ENCODE measurements around the gene CPSF4. TPM values are rescaled to one million over a fixed set of nuclear protein-coding genes. Genes with fewer than 3 reads are reported as not detected.
A peak's percentile ranks its signal among the peaks of the same experiment; 100 is the strongest.

The CPSF4 gene
- total RNA-seq, 1 donor from 2014 or later: 37.9 TPM

- no peaks in the 10 kb centered on the region for H3K27me3 Mint-ChIP-seq (ENCODE audit: unreplicated experiment)
- peaks cover 5% of the 10 kb centered on the region for H3K9me3 Mint-ChIP-seq (ENCODE audit: unreplicated experiment)
- TF ChIP-seq, protein P1, sequence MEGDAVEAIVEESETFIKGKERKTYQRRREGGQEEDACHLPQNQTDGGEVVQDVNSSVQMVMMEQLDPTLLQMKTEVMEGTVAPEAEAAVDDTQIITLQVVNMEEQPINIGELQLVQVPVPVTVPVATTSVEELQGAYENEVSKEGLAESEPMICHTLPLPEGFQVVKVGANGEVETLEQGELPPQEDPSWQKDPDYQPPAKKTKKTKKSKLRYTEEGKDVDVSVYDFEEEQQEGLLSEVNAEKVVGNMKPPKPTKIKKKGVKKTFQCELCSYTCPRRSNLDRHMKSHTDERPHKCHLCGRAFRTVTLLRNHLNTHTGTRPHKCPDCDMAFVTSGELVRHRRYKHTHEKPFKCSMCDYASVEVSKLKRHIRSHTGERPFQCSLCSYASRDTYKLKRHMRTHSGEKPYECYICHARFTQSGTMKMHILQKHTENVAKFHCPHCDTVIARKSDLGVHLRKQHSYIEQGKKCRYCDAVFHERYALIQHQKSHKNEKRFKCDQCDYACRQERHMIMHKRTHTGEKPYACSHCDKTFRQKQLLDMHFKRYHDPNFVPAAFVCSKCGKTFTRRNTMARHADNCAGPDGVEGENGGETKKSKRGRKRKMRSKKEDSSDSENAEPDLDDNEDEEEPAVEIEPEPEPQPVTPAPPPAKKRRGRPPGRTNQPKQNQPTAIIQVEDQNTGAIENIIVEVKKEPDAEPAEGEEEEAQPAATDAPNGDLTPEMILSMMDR (IDR thresholded peaks at IDR 0.05): no peak
Observed at GRCh38 chr7:99489235-99489634, 50.5 kb downstream of the CPSF4 start.

DNA sequence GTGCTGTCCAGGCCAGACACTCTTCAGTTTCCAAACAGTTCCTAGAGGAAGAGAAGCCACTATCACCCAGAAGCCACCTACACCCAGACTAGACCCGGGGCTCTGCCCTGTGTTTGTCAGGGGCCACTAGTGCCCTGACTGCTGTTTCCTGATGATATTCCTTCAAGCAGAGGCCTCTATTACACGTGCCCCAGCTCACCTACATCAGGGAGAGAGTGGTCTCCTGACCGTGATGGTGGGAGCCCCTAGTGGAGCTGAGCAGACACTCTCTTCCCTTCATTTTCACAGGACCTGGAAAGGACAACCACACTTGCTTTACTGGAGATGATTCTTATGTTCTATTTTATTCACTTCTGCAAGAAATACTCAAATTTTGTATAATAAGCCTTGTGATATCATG is 52.1 kb downstream of the CPSF4 start:
- no peak for DNase-seq (ENCODE audit: extremely low spot score, unreplicated experiment)
- H3K27me3 Mint-ChIP-seq (ENCODE audit: unreplicated experiment): no peaks in the 10 kb centered on the region
- peaks cover 36% of the 10 kb centered on the region for H3K36me3 Mint-ChIP-seq (ENCODE audit: unreplicated experiment)
- peaks cover 5% of the 10 kb centered on the region for H3K9me3 Mint-ChIP-seq (ENCODE audit: unreplicated experiment)
- TF ChIP-seq, protein P1 (IDR thresholded peaks at IDR 0.05): no peak
- no peak overlapping the region for H3K4me3 Mint-ChIP-seq (ENCODE audit: unreplicated experiment)
- no peak overlapping the region for H3K27ac Mint-ChIP-seq (ENCODE audit: unreplicated experiment)
- no peaks in the 10 kb centered on the region for H3K4me1 Mint-ChIP-seq (ENCODE audit: unreplicated experiment)

More at GRCh38 chr7:99489235-99489634, 50.5 kb downstream of the CPSF4 start:
- H3K4me3 Mint-ChIP-seq (ENCODE audit: unreplicated experiment): no peak overlapping the region
- DNase-seq (ENCODE audit: extremely low spot score, unreplicated experiment): no peak
- no peaks in the 10 kb centered on the region for H3K4me1 Mint-ChIP-seq (ENCODE audit: unreplicated experiment)
- H3K27ac Mint-ChIP-seq (ENCODE audit: unreplicated experiment): no peak overlapping the region
- H3K36me3 Mint-ChIP-seq (ENCODE audit: unreplicated experiment): peaks cover 28% of the 10 kb centered on the region

- Mint-ChIP-seq H3K9me3 (ENCODE audit: unreplicated experiment) (peaks cover 5% of the 10 kb centered on the region), H3K36me3 (ENCODE audit: unreplicated experiment) (peaks cover 45% of the 10 kb centered on the region), H3K27me3 (ENCODE audit: unreplicated experiment) (no peaks in the 10 kb centered on the region), H3K4me1 (ENCODE audit: unreplicated experiment) (peaks cover 14% of the 10 kb centered on the region), H3K4me3 (ENCODE audit: unreplicated experiment) (no peak overlapping the region), H3K27ac (ENCODE audit: unreplicated experiment) (no peak overlapping the region)
- DNase-seq (ENCODE audit: extremely low spot score, unreplicated experiment): no peak
- TF ChIP-seq, protein P1 (IDR thresholded peaks at IDR 0.05): no peak
Observed at GRCh38 chr7:99493823-99494222, 55.1 kb downstream of the CPSF4 start.

DNA sequence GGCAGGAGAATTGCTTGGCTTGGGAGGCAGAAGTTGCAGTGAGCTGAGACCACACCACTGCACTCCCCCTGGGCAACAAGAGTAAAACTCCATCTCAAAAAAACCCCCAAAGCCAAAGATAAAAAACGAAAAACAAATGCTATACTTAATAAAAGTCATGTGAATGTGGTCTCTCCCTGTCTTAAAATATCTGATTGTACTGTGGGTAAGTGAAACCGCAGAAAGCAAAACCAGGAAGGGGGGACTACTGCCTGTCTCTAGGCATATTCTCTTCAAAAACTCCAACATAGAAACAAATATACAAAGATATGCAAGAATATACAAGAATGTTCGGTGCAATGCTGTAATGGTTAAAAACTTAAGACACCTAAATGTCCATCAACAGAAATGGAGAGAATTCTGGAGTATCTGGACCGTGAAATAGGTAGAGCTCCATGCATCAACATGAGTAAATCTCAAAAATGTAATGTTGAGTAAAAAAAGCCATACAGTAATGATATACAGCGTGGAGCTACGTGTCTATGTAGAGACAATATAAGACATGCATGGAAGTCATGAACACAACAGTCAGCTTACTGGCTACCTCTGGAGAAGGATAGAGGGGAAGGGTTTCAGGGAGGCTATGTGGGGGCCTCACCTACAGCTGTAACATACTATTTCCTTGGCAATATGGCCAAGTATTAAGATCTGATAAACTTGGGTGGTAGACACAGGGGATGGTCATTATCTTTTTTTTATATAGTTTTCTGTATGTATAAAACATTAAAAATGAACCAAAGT is 59.2 kb downstream of the CPSF4 start:
- DNase-seq (ENCODE audit: extremely low spot score, unreplicated experiment): no peak
- H3K27me3 Mint-ChIP-seq (ENCODE audit: unreplicated experiment): no peaks in the 10 kb centered on the region
- peaks cover 33% of the 10 kb centered on the region for H3K4me1 Mint-ChIP-seq (ENCODE audit: unreplicated experiment)
- peak overlapping the region; percentile 35 for H3K27ac Mint-ChIP-seq (ENCODE audit: unreplicated experiment)
- H3K9me3 Mint-ChIP-seq (ENCODE audit: unreplicated experiment): peaks cover 5% of the 10 kb centered on the region
- TF ChIP-seq, protein P1 (IDR thresholded peaks at IDR 0.05): no peak
- peaks cover 35% of the 10 kb centered on the region for H3K36me3 Mint-ChIP-seq (ENCODE audit: unreplicated experiment)
- peak overlapping the region; percentile 100 for H3K4me3 Mint-ChIP-seq (ENCODE audit: unreplicated experiment)

GRCh38 chr7:99498546-99498944 is 59.8 kb downstream of the CPSF4 start:
- no peak for DNase-seq (ENCODE audit: extremely low spot score, unreplicated experiment)
- TF ChIP-seq, protein P1 (IDR thresholded peaks at IDR 0.05): no peak
- Mint-ChIP-seq H3K36me3 (ENCODE audit: unreplicated experiment) (peaks cover 30% of the 10 kb centered on the region), H3K27me3 (ENCODE audit: unreplicated experiment) (no peaks in the 10 kb centered on the region), H3K4me1 (ENCODE audit: unreplicated experiment) (peaks cover 33% of the 10 kb centered on the region), H3K4me3 (ENCODE audit: unreplicated experiment) (peak overlapping the region; percentile 100), H3K27ac (ENCODE audit: unreplicated experiment) (peak overlapping the region; percentile 100), H3K9me3 (ENCODE audit: unreplicated experiment) (peaks cover 4% of the 10 kb centered on the region)
